ENCODE data around the gene IFNL3.

- TF ChIP-seq POLR2A (IDR thresholded peaks at IDR 0.05) (no peak), CTCF (IDR thresholded peaks at IDR 0.05) (no peak), EP300 (IDR thresholded peaks at IDR 0.05) (no peak)
Measured at GRCh38 chr19:39203372-39204341, 41.1 kb downstream of the IFNL3 start, which contains the start of gene SYCN.
